GM13977 (cell line): ENCODE data around the gene GPR150.

Experiments
- DNase-seq: peaks from one replicate; pipeline ENCODE4 v3.0.0; 2012; ENCODE audit warnings: low spot score
- in situ Hi-C: fragments of 300-500 bp; cut with MboI; formaldehyde crosslinking; loops from one replicate; pipeline ENCODE4 v1.12.0; 2022; ENCODE audit warnings: low sequenced_read_pairs, low pct_unique_long_range_greater_than_20kb, mixed read lengths, inconsistent platforms; ENCODE audit not compliant: unreplicated experiment
- TF ChIP-seq, protein P1 (sequence below): IDR thresholded peaks from 2 replicates; pipeline ENCODE4 v1.5.1; 2012; ENCODE audit warnings: mild to moderate bottlenecking, control low read depth; ENCODE audit not compliant: insufficient read depth; ENCODE audit errors: extremely low read depth, missing control alignments

Gene GPR150

GRCh38 chr5:95660060-95660459, 40.2 kb downstream of the GPR150 start:
- TF ChIP-seq, protein P1, sequence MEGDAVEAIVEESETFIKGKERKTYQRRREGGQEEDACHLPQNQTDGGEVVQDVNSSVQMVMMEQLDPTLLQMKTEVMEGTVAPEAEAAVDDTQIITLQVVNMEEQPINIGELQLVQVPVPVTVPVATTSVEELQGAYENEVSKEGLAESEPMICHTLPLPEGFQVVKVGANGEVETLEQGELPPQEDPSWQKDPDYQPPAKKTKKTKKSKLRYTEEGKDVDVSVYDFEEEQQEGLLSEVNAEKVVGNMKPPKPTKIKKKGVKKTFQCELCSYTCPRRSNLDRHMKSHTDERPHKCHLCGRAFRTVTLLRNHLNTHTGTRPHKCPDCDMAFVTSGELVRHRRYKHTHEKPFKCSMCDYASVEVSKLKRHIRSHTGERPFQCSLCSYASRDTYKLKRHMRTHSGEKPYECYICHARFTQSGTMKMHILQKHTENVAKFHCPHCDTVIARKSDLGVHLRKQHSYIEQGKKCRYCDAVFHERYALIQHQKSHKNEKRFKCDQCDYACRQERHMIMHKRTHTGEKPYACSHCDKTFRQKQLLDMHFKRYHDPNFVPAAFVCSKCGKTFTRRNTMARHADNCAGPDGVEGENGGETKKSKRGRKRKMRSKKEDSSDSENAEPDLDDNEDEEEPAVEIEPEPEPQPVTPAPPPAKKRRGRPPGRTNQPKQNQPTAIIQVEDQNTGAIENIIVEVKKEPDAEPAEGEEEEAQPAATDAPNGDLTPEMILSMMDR = no peak
- DNase-seq = no peak
- in situ Hi-C loops = loop anchor here (10.0 kb wide), 1 partner anchor 185 kb away; no protein-coding TSS in a partner anchor

DNA sequence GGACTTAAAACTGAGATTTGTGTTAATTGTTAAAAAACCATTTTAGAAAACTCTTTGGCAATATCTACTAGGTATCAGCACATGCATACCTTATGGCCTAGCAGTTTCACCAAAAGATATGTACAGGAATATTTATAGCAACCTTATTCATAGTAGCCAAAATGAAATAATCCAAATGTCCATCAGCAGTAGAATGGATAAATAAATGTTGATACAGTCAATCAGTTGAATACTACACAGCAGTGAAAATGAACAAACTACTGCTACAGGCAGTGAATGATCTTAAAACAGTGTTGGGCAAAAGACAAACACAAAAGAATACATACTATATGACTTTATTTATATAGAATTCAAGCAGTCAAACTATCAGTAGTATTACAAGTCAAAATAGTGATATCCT, 43.1 kb downstream of the GPR150 start:
- no peak for DNase-seq
- TF ChIP-seq, protein P1 = no peak
- in situ Hi-C loops = loop anchor here (10.0 kb wide), 1 partner anchor 182 kb away; no protein-coding TSS in a partner anchor

DNA sequence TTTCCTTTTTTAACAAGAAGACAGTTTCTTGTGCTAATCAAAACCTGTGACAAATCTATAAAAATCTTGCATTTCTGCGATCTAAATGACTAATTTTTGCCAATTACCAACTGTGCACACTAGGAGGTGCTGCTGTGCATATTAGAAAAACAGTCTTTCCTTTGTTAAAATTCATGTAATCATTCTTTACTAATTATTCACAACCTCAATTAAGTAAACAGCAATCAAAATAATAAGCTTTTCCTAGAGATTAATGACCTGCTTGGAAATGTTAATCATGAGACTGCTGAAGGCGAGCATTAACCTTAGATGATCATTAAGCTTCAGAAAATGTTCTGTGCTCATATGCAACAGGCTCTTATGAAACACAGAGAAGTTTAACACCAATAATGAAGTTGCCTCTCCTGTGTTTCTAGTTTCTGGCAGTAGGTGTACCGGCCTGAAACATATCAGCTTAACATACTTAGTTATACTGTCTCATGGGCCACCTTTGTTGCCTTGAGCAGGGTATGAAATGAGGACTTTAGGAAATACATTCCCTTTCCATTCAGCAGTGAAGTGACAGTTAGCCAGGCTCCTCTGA, 44.4 kb downstream of the GPR150 start:
- in situ Hi-C loops = loop anchor here (10.0 kb wide), 1 partner anchor 181 kb away; no protein-coding TSS in a partner anchor
- peak; percentile 23 for DNase-seq

GRCh38 chr5:95667061-95667618, 47.3 kb downstream of the GPR150 start:
- no peak for DNase-seq
- in situ Hi-C loops = loop anchor here (10.0 kb wide), 1 partner anchor 178 kb away; no protein-coding TSS in a partner anchor
- TF ChIP-seq, protein P1 = no peak

More for the DNA sequence above, 44.4 kb downstream of the GPR150 start:
- TF ChIP-seq, protein P1 = peak; percentile 84

DNA sequence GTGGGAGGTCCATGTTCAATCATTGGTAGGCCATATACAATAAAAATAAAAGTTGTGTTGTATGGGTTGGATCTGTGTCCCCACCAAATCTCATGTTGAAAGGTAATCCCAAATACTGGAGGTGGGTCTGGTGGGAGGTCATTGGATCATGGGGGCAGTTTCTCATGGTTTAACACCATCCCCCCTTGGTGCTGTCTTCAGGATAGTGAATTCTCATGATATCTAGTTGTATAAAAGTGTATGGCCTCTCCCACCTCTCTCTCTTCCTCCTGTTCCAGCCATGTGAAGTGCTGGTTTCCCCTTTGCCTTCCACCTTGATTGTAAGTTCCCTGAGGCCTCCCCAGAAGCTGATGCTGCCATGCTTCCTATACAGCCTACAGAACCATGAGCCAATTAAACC, 47.8 kb downstream of the GPR150 start:
- in situ Hi-C loops = loop anchor here (10.0 kb wide), 1 partner anchor 177 kb away; no protein-coding TSS in a partner anchor
- DNase-seq = no peak
- TF ChIP-seq, protein P1 = no peak

GRCh38 chr5:95668216-95668615, 48.3 kb downstream of the GPR150 start:
- no peak for DNase-seq
- in situ Hi-C loops = loop anchor here (10.0 kb wide), 1 partner anchor 177 kb away; no protein-coding TSS in a partner anchor
- TF ChIP-seq, protein P1 = no peak
